HG02588 (cell line): ENCODE measurements around the gene NHERF1.

Experiments
- ATAC-seq: cut with Tn5 transposase; IDR thresholded peaks from one replicate; pipeline ENCODE4 v1.9.1; 2021; ENCODE audit warnings: mild to moderate bottlenecking, moderate library complexity; ENCODE audit not compliant: unreplicated experiment

The NHERF1 gene

GRCh38 chr17:74807441-74807840 is 59.0 kb downstream of the NHERF1 start:
- ATAC-seq = no peak

- ATAC-seq = no peak
Observed at GRCh38 chr17:74807925-74808324, 59.5 kb downstream of the NHERF1 start.

DNA sequence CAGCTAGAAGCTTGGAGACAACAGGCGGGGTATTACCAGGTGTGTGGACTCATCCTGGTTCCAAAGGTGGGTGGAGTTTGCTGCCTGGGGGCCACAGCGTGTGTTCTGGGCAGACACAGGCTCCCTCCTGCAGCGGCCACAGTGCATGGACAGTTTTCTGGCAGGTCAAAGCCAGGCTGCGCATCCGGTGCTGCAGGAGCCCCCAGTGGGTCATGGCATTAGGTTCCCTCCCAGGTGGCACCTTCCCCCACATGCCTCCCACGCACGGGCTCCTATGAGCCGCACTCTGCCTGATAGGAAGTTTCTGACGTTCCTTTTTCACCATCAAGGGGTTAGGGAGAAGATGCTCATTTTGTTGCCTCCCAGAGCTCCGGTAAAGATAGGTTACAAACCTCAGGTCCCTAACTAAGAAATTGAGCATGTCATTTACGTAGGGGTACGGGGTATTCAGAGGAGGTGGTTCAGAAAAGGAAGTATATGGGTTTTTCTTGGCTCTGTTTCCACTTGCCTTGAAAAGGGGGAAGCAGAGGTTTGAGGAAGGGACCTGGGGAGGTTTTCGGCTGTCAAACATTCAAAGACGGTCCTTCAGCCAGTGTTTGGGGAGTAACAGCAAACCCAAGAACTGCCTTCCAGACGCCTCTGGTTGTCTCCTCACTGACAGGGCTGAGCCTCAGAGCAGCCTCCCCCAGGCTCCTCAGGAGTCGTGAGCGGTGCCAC is 60.4 kb downstream of the NHERF1 start:
- ATAC-seq = no peak

GRCh38 chr17:74810699-74811485 is 62.5 kb downstream of the NHERF1 start:
- no peak for ATAC-seq

- no peak for ATAC-seq
Observed at GRCh38 chr17:74812109-74813009, 63.9 kb downstream of the NHERF1 start.

- no peak for ATAC-seq
Observed at GRCh38 chr17:74814453-74814852, 66.0 kb downstream of the NHERF1 start.

DNA sequence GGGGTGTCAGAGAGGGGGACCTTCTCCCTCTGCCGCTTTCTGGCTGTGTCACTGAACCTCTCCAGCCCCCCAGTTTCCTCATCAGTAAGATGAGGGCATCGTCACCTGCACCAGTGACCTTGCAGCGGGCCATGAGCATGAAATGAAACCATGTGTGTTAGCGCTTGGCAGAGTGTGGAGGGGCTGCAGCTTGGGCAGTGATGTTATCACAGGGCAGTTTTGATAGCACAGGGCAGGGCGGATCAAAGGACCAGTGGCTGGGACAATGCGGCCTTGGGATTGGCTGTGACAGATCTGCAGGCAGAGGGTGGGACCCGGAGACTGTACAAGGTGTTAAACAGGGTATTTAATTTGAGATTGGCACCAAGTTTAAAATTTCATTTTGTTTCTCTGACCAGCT is 66.6 kb downstream of the NHERF1 start:
- no peak for ATAC-seq

- ATAC-seq = no peak
Observed at GRCh38 chr17:74815550-74816370, 67.3 kb downstream of the NHERF1 start.

DNA sequence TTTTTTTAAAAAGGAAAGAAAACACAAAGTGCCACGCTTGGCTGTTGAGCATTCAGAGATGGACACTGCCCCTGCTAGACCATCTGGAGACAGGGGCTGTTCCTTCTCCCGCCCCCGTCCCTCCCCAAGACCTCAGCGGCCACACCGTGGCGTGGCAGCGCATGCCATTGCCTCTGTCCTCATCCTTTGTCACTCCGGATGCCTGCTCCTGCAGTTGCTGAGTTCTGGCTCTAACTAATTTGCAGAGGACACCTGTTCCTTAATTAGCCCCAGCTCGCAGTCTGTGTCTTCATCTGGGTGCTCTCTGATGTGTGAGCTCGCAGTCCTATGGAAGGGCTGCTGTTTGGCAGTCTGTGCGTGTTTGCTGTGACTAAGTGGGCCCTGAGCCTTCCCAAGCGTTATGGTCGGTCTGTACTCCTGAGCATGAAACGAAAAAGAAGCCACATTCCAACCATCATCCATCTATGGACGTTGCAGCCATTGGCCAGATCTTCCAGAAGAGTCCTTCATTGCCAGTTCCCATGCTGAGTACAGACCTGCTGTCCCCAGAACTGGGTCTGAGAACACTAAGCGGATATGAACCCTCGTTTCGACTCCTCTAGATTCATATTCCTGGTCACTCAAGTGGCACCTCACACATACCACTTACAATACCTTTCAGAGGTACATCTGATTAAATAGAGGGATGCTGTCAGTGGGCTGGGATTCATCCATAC is 68.6 kb downstream of the NHERF1 start:
- no peak for ATAC-seq

GRCh38 chr17:74818291-74818938 is 70.0 kb downstream of the NHERF1 start:
- ATAC-seq = no peak
